OCI-LY7 (cell line): ENCODE data around the gene LACTB. TPM values are rescaled to one million over a fixed set of nuclear protein-coding genes. Genes with fewer than 3 reads are reported as not detected.

ENCODE experiments used
- BruUV-seq: library from RNA; stranded (reverse); fragments of 400-500 nt; replicated peaks from 2 replicates; lab custom pipeline; 2021; lab: Mats Ljungman, UMichigan
- CTCF ChIA-PET: fragments of 300-600 bp; sonication (Branson Sonifier 250); formaldehyde crosslinking; loops from one replicate; lab custom pipeline; 2022; ENCODE audit warnings: antibody characterized with exemption; ENCODE audit not compliant: unreplicated experiment; lab: Charles Lee
- POLR2A ChIA-PET: fragments of 300-600 bp; sonication (Branson Sonifier 250); formaldehyde crosslinking; loops from one replicate; lab custom pipeline; 2022; ENCODE audit warnings: antibody characterized with exemption; lab: Charles Lee
- DNase-seq: peaks from one replicate; pipeline ENCODE4 v3.0.0-alpha.2; 2015; ENCODE audit warnings: low spot score
- H2AFZ ChIP-seq: fragments of 200-600 bp; sonication (generic), shearing (Covaris generic); 2 replicates; pipeline ENCODE4 v1.6.1; 2014; ENCODE audit warnings: mild to moderate bottlenecking, antibody characterized with exemption, low read length, moderate library complexity
- H3K27ac ChIP-seq: fragments of 200-600 bp; sonication (generic); 2 replicates; pipeline ENCODE4 v1.5.1; 2014; ENCODE audit warnings: mixed run types, low read depth, mild to moderate bottlenecking, moderate library complexity, low read length, inconsistent platforms; ENCODE audit not compliant: poor library complexity, severe bottlenecking
- H3K36me3 ChIP-seq: fragments of 200-600 bp; sonication (generic); 2 replicates; pipeline ENCODE4 v1.6.1; 2014; ENCODE audit warnings: mild to moderate bottlenecking, antibody characterized with exemption, low read length, moderate library complexity, mixed read lengths; ENCODE audit not compliant: insufficient read depth
- H3K4me1 ChIP-seq: fragments of 200-600 bp; sonication (generic); 2 replicates; pipeline ENCODE4 v1.5.1; 2014; ENCODE audit warnings: mild to moderate bottlenecking, low read length; ENCODE audit not compliant: insufficient read depth, poor library complexity, severe bottlenecking
- H3K4me2 ChIP-seq: fragments of 200-600 bp; sonication (generic); 2 replicates; pipeline ENCODE4 v1.6.1; 2014; ENCODE audit warnings: mild to moderate bottlenecking, low read length
- H3K4me3 ChIP-seq: fragments of 200-600 bp; sonication (generic); 2 replicates; pipeline ENCODE4 v1.5.1; 2014; ENCODE audit warnings: mild to moderate bottlenecking, low read depth, low read length; ENCODE audit not compliant: poor library complexity, severe bottlenecking
- H3K79me2 ChIP-seq: fragments of 200-600 bp; sonication (generic); 2 replicates; pipeline ENCODE4 v1.6.1; 2016; ENCODE audit warnings: low read depth, mild to moderate bottlenecking, low read length, moderate library complexity, mixed read lengths; ENCODE audit not compliant: insufficient read depth
- H3K9me2 ChIP-seq: fragments of 200-600 bp; sonication (generic); 2 replicates; pipeline ENCODE4 v1.6.1; 2016; ENCODE audit warnings: mild to moderate bottlenecking, low read length, mixed read lengths; ENCODE audit not compliant: insufficient read depth
- H3K9me3 ChIP-seq: fragments of 200-600 bp; sonication (generic); 2 replicates; pipeline ENCODE4 v1.6.1; 2014; ENCODE audit warnings: mild to moderate bottlenecking, mixed run types, low read length, mixed read lengths
- H4K20me1 ChIP-seq: fragments of 200-600 bp; sonication (generic); 2 replicates; pipeline ENCODE4 v1.6.1; 2014; ENCODE audit warnings: mild to moderate bottlenecking, antibody characterized with exemption, low read length, moderate library complexity, mixed read lengths; ENCODE audit not compliant: insufficient read depth
- EZH2phosphoT487 ChIP-seq: fragments of 200-600 bp; sonication (generic); IDR thresholded peaks from 2 replicates; pipeline ENCODE4 v1.6.1; 2018; ENCODE audit warnings: low read depth, borderline replicate concordance, mild to moderate bottlenecking, mixed run types, antibody characterized with exemption, low read length, moderate library complexity, mixed read lengths
- intact Hi-C: fragments of 100-400 bp; cut with micrococcal nuclease; formaldehyde crosslinking; loops from one replicate; pipeline ENCODE4 v1.10.0; 2022; ENCODE audit not compliant: unreplicated experiment
- total RNA-seq, 2 experiments: library from RNA; depleted of rRNA in 1 of 2; stranded (reverse); fragments of >200 nt in 1 of 2; shearing (Covaris generic) in 1 of 2; gene quantifications; 2 replicates each; pipeline ENCODE4 v1.2.3, GENCODE V29; 2014 to 2022
- TF ChIP-seq, protein P1 (sequence below): fragments of 200-600 bp; sonication (generic); conservative IDR thresholded peaks from 2 replicates; pipeline ENCODE4 v1.5.1; 2014; ENCODE audit warnings: mild to moderate bottlenecking, antibody characterized with exemption, low read length, moderate library complexity, mixed read lengths

LACTB gene
- total RNA-seq, 2 experiments from 2014 or later = 3.2 to 7.2 TPM

DNA sequence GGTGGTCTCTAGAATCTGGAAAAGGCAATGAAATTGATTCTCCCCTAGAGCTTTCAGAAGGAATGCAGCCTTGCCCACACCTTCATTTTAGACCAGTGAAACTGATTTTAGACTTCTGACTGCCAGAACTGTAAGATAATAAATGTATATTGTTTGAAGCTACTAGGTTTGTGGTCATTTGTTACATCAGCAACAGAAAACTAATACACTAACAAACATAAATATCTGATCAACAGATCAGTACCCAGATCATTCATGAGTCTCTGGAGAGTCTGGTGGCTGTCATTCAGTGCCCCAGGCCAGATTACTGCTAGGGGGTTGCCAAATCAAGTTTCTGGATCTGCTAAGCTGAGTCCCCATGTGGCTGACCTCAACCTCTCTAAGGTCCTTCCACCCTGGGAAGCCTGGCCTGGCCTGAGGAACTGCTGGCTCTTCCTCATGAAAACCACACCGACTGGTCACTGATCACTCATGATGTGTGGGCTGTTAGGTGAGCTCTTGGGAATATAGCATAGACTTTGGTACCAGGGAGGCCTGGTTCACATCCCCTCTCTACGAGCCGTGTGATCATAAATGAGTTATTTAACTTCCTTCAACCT is 11.1 kb upstream of the LACTB start:
- Histone ChIP-seq H3K36me3 (no peaks in the 10 kb centered on the region), H3K27ac (no peak overlapping the region), H3K9me2 (no peaks in the 10 kb centered on the region), H3K9me3 (no peaks in the 10 kb centered on the region), H3K79me2 (no peaks in the 10 kb centered on the region), H3K4me2 (no peak overlapping the region), H3K4me3 (no peak overlapping the region), H3K4me1 (no peaks in the 10 kb centered on the region), H4K20me1 (no peaks in the 10 kb centered on the region), H2AFZ (no peak overlapping the region)
- intact Hi-C loops = no loop called here
- TF ChIP-seq, protein P1, sequence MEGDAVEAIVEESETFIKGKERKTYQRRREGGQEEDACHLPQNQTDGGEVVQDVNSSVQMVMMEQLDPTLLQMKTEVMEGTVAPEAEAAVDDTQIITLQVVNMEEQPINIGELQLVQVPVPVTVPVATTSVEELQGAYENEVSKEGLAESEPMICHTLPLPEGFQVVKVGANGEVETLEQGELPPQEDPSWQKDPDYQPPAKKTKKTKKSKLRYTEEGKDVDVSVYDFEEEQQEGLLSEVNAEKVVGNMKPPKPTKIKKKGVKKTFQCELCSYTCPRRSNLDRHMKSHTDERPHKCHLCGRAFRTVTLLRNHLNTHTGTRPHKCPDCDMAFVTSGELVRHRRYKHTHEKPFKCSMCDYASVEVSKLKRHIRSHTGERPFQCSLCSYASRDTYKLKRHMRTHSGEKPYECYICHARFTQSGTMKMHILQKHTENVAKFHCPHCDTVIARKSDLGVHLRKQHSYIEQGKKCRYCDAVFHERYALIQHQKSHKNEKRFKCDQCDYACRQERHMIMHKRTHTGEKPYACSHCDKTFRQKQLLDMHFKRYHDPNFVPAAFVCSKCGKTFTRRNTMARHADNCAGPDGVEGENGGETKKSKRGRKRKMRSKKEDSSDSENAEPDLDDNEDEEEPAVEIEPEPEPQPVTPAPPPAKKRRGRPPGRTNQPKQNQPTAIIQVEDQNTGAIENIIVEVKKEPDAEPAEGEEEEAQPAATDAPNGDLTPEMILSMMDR = no peak
- no peak for TF ChIP-seq EZH2phosphoT487
- CTCF ChIA-PET = no interaction called here
- DNase-seq = no peak
- POLR2A ChIA-PET = interaction anchor here (0.9 kb wide), 2 partner anchors 61 to 92 kb away, joined by 3 read pairs; no protein-coding TSS in a partner anchor
- BruUV-seq = no TSS peak

DNA sequence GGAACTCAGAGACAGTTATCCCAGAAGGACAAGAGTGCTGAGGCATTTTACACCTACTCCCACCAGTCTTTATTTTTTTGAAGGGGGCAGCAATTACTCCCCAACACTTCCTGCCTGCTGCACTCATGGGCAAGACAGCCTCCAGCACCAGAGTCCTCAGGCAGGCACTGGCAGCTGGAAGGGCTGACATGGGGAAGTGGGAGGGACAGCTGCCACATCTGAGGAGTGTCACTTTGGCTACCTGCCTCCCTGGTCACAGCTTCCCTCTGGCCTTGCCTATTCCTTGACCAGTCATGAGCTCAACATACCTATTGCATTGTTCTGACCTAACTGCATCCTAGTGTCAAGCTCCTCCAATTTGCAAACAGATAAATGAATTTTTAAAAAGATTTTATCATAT is 10.2 kb upstream of the LACTB start:
- ChIA-PET CTCF (no interaction called here), POLR2A (interaction anchor here (0.8 to 0.9 kb wide), 2 partner anchors 62 to 64 kb away, joined by 3 read pairs; no protein-coding TSS in a partner anchor)
- no peak overlapping the region; the same call in 1 of the 2 replicates for H2AFZ ChIP-seq

DNA sequence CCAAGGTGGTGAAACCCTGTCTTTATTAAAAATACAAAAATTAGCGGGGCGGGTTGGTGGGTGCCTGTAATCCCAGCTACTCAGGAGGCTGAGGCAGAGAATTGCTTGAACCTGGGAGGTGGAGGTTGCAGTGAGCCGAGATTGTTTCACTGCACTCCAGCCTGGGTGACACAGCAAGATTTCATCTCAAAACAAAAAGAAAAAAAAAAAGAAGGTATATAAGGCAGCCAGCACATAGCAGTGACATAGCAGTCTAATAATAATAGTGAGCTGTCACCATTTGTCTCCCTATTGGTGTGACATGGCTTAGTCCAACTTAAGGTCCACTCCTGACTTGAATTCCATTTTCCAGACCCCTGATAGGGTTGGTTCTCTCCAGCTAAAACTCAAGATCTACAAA is 8.8 kb upstream of the LACTB start:
- Histone ChIP-seq H2AFZ (no peak overlapping the region), H3K4me3 (no peak overlapping the region), H3K4me1 (no peaks in the 10 kb centered on the region), H4K20me1 (no peaks in the 10 kb centered on the region), H3K36me3 (no peaks in the 10 kb centered on the region), H3K79me2 (no peaks in the 10 kb centered on the region), H3K4me2 (no peak overlapping the region), H3K9me3 (no peaks in the 10 kb centered on the region), H3K27ac (no peak overlapping the region), H3K9me2 (no peaks in the 10 kb centered on the region)
- intact Hi-C loops = no loop called here
- BruUV-seq = no TSS peak
- TF ChIP-seq EZH2phosphoT487 = no peak
- TF ChIP-seq, protein P1 = no peak
- no peak for DNase-seq
- POLR2A ChIA-PET = interaction anchor here (0.6 to 0.7 kb wide), 2 partner anchors 132 to 536 kb away, joined by 3 to 11 read pairs; no protein-coding TSS in a partner anchor
- CTCF ChIA-PET = no interaction called here

More for the DNA sequence above, 10.2 kb upstream of the LACTB start:
- Histone ChIP-seq H3K36me3 (no peaks in the 10 kb centered on the region), H3K4me1 (no peaks in the 10 kb centered on the region), H3K79me2 (no peaks in the 10 kb centered on the region), H3K4me3 (no peak overlapping the region), H3K27ac (no peak overlapping the region), H4K20me1 (no peaks in the 10 kb centered on the region), H3K4me2 (no peak overlapping the region), H3K9me2 (no peaks in the 10 kb centered on the region), H3K9me3 (no peaks in the 10 kb centered on the region)
- intact Hi-C loops = no loop called here
- BruUV-seq = no TSS peak
- no peak for DNase-seq
- TF ChIP-seq, protein P1 = no peak
- TF ChIP-seq EZH2phosphoT487 = no peak
